Nephron progenitor cell (in vitro differentiated cells): ENCODE measurements around the gene RPL21.

Source experiments
- DNase-seq: peaks from one replicate; pipeline ENCODE4 v3.0.0; 2021
- H3K27ac Mint-ChIP-seq: 2 replicates; pipeline ENCODE4 v1.8.0; 2021; ENCODE audit warnings: mild to moderate bottlenecking, moderate library complexity, mixed read lengths
- H3K27me3 Mint-ChIP-seq: 2 replicates; pipeline ENCODE4 v1.8.0; 2021; ENCODE audit warnings: mild to moderate bottlenecking, low read depth, mixed read lengths; ENCODE audit not compliant: poor library complexity
- H3K36me3 Mint-ChIP-seq: 2 replicates; pipeline ENCODE4 v1.8.0; 2021; ENCODE audit warnings: low read depth, mixed read lengths
- H3K4me1 Mint-ChIP-seq: 2 replicates; pipeline ENCODE4 v1.8.0; 2021; ENCODE audit warnings: mixed read lengths
- H3K4me3 Mint-ChIP-seq: 2 replicates; pipeline ENCODE4 v1.8.0; 2021; ENCODE audit warnings: mild to moderate bottlenecking, moderate library complexity, mixed read lengths
- H3K9me3 Mint-ChIP-seq: 2 replicates; pipeline ENCODE4 v1.8.0; 2021; ENCODE audit warnings: mild to moderate bottlenecking, moderate library complexity, mixed read lengths
- CTCF ChIP-seq: fragments of 200-600 bp; sonication (generic); IDR thresholded peaks from 2 replicates; pipeline ENCODE4 v1.5.0; 2021; ENCODE audit warnings: antibody characterized with exemption

The RPL21 gene

GRCh38 chr13:27229642-27230041, 21.7 kb upstream of the RPL21 start:
- Mint-ChIP-seq H3K4me1 (peaks cover 6% of the 10 kb centered on the region), H3K36me3 (peaks cover 4% of the 10 kb centered on the region), H3K4me3 (no peak overlapping the region), H3K27me3 (peaks cover 28% of the 10 kb centered on the region), H3K9me3 (peaks cover 5% of the 10 kb centered on the region), H3K27ac (no peak overlapping the region)
- TF ChIP-seq CTCF, result no peak
- no peak for DNase-seq

GRCh38 chr13:27233964-27234363, 17.4 kb upstream of the RPL21 start:
- peaks cover 4% of the 10 kb centered on the region for H3K36me3 Mint-ChIP-seq
- no peak overlapping the region for H3K27ac Mint-ChIP-seq
- TF ChIP-seq CTCF, result no peak
- peaks cover 6% of the 10 kb centered on the region for H3K4me1 Mint-ChIP-seq
- H3K4me3 Mint-ChIP-seq, result no peak overlapping the region
- peaks cover 2% of the 10 kb centered on the region for H3K9me3 Mint-ChIP-seq
- peaks cover 8% of the 10 kb centered on the region for H3K27me3 Mint-ChIP-seq
- DNase-seq, result no peak

- no peaks in the 10 kb centered on the region for H3K9me3 Mint-ChIP-seq
- H3K27me3 Mint-ChIP-seq, result peaks cover 5% of the 10 kb centered on the region
- no peak for DNase-seq
- peaks cover 4% of the 10 kb centered on the region for H3K36me3 Mint-ChIP-seq
- H3K4me3 Mint-ChIP-seq, result no peak overlapping the region
- H3K27ac Mint-ChIP-seq, result no peak overlapping the region
- no peaks in the 10 kb centered on the region for H3K4me1 Mint-ChIP-seq
- no peak for TF ChIP-seq CTCF
Observed at GRCh38 chr13:27236478-27236877, 14.9 kb upstream of the RPL21 start.

- Mint-ChIP-seq H3K27ac (no peak overlapping the region), H3K4me3 (no peak overlapping the region), H3K27me3 (peaks cover 5% of the 10 kb centered on the region), H3K4me1 (no peaks in the 10 kb centered on the region), H3K36me3 (no peaks in the 10 kb centered on the region), H3K9me3 (no peaks in the 10 kb centered on the region)
- no peak for TF ChIP-seq CTCF
- no peak for DNase-seq
Observed at GRCh38 chr13:27242702-27243101, 8.7 kb upstream of the RPL21 start.

GRCh38 chr13:27245610-27246009, 5.7 kb upstream of the RPL21 start:
- no peaks in the 10 kb centered on the region for H3K9me3 Mint-ChIP-seq
- H3K27me3 Mint-ChIP-seq, result peaks cover 5% of the 10 kb centered on the region
- peaks cover 13% of the 10 kb centered on the region for H3K4me1 Mint-ChIP-seq
- H3K4me3 Mint-ChIP-seq, result no peak overlapping the region
- no peak overlapping the region for H3K27ac Mint-ChIP-seq
- TF ChIP-seq CTCF, result no peak
- H3K36me3 Mint-ChIP-seq, result no peaks in the 10 kb centered on the region
- no peak for DNase-seq

GRCh38 chr13:27250833-27251165, 559 bp upstream of the RPL21 start:
- no peaks in the 10 kb centered on the region for H3K27me3 Mint-ChIP-seq
- DNase-seq, result no peak
- H3K36me3 Mint-ChIP-seq, result peaks cover 19% of the 10 kb centered on the region
- TF ChIP-seq CTCF, result no peak
- H3K27ac Mint-ChIP-seq, result peak overlapping the region; percentile 100
- peak overlapping the region; percentile 99 for H3K4me3 Mint-ChIP-seq
- peaks cover 37% of the 10 kb centered on the region for H3K4me1 Mint-ChIP-seq
- H3K9me3 Mint-ChIP-seq, result no peaks in the 10 kb centered on the region
